Frontal cortex (tissue), 4 donors: ENCODE results near the gene FRMPD1. TPM values are rescaled to one million over a fixed set of nuclear protein-coding genes. Genes with fewer than 3 reads are reported as not detected.
A peak's percentile ranks its signal among the peaks of the same experiment; 100 is the strongest.

Experiments
- DNase-seq, 2 donors: peaks; one replicate each; pipeline ENCODE4 v3.0.0; 2012; ENCODE audit warnings: low spot score in 2 of 2
- FAIRE-seq: peaks from 2 replicates; lab custom pipeline; 2012; peaks lifted over from hg19 to GRCh38; lab: Jason Lieb, UNC
- total RNA-seq: library from RNA; depleted of rRNA; stranded (reverse); fragments of >200 nt; gene quantifications from one replicate; pipeline ENCODE4 v1.2.3, GENCODE V29; 2014
- donor health status: control.
- donor health status: control.
- donor health status: control.

FRMPD1 gene
- total RNA-seq, 1 donor from 2014 or later: 0.41 TPM

DNA sequence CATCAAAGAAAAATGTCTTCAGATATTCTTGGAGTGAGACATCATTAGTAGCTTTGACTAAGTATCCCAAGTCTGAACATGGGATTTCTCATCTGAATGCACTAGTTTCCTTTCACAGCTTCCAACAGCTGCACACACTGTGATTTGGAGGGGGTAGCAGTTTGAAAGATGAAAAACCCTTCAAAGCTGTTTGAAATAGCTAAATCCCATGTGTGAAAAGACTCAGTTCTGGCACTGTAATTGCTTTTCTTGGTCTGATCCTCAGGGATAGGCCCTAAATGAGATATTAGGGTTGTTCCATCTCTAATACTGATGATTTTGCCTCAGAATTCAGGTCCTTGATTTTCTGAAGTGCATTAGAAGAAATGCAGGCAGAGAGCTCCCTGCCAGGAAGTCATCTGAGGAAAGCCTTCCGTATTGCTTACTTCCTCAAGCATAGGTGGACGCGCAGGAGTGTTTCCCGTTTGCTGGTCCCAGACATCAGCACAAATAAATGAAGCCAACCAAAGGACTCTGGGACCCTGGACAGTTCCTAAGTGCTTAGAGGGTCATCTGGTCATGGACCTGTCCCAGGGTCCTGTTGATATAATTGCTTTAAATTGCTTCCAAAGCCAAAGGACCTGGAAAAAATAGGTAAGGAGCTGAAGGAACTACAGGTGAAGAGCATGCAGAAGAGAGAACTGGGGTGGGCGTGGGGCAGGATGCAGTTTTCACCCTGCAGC is 25.6 kb upstream of the FRMPD1 start:
- FAIRE-seq: no peak
- no peak for DNase-seq

GRCh38 chr9:37625758-37626147 is 25.0 kb upstream of the FRMPD1 start:
- FAIRE-seq (no peak), DNase-seq (no peak)

- no peak for FAIRE-seq
- no peak for DNase-seq
These were observed 24.0 kb upstream of the FRMPD1 start for GRCh38 chr9:37626708-37627292.

GRCh38 chr9:37632479-37632878 is 18.3 kb upstream of the FRMPD1 start:
- FAIRE-seq: no peak
- DNase-seq: no peak

DNA sequence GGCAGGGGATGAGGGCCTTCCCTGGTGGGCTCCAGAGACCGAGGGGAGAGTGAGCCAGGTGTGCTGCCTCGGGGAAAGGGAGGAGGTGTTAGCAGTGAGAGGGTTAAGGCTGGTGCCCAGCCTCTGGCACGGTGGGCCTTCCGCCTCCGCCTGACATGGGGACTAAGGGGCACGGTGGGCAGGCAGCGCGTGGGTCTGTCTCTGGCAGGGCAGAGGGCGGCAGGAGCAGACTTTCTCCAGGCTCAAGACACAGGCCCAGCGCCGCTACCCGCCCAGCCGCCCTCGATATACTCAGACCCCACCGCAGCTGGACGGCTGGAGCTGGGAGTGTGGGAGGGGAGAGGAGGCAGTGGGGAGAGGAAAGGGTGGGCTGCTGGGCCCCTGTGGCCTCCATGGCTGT is 14.9 kb upstream of the FRMPD1 start:
- DNase-seq: no peak
- no peak for FAIRE-seq

DNA sequence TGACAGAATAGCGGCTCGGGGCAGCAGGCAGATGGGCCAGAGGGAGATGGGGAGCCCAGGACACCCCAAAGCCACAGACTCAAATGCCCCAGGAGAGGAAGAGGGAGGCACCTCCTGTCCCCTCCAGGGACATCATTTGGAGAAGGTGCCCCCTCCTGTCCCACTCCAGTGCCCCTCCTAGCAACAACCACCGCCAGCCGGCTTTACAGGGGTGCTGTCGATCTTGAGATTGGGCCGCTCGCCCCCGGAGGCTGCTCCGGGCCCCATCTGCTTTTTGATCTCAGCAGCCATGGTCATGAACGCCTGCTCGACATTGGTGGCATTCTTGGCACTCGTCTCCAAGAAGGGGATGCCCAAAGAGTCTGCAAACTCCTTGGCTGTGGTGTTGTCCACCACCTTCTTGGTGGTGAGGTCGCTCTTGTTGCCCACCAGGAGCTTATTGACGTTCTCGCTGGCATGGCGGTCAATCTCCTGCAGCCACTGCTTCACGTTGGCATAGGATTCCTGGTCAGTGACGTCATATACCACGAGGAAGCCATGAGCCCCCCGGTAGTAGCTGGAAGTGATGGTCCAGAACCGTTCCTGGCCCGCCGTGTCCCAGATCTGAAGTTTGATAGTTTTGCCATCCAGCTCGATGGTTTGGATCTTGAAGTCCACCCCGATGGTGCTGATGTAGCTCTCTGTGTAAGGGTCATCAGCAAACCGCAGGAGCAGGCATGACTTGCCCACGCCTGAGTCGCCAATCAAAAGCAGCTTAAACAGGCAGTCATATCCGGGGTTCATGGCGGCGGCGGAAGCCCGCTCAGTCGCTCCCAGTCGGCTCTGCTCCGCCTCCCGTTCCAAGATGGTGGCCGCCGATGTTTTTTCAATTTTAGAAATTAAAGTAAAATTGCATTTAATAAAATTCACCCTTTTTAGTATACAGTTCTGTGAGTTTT is 14.0 kb upstream of the FRMPD1 start:
- DNase-seq (no peak), FAIRE-seq (no peak)

DNA sequence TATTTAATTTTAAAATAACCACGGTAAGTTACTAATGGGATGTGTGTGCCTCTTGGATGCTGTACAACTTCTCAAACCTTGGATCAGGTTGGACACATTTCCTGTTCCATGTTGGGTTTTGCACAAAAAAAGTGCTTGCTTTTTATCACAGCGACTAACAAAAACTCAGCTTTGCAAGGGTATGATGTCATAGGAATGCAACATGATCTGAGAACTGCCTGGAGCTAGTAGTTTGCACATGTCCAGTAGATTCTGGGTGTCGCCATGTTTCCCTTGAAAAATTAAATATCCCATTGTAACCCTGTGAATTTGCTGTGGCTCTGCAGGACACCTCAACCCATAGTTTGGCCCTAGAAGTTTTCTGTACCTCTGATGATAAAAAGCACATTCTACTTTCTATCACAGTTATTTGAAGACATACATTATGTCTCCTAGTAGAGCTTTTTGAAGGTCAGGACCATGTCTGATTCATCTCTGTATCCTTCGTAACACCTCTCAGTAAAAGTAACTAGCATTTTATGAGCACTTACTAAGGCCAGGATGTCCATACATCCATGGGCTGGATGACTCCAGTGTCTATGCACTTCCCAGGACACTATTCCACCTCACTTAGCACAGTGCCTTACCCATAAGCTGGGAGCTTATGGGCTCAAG is 11.5 kb upstream of the FRMPD1 start:
- FAIRE-seq: no peak
- DNase-seq: no peak

GRCh38 chr9:37639841-37640240 is 10.9 kb upstream of the FRMPD1 start:
- DNase-seq: no peak
- FAIRE-seq: no peak

GRCh38 chr9:37640246-37640645 is 10.5 kb upstream of the FRMPD1 start:
- no peak for DNase-seq
- FAIRE-seq: no peak

DNA sequence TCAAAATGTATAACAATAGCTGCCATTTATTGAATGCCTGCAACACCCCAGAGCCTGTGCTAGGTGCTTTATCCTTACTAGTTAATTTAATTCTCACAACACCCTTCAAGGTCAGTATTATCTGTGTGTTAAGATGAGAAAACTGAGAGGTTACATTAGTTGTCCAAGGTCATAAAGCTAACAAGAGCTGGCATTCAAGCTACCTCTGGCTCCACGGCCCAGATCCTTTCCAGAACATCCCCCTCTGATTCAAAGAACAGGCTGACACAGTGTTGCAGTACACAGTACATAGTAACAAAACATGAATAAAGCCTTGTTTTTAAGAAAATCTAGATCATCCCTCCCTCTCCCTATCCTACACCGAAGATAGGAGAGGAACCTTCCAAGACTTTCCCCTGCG is 9.4 kb upstream of the FRMPD1 start:
- DNase-seq: no peak
- no peak for FAIRE-seq

DNA sequence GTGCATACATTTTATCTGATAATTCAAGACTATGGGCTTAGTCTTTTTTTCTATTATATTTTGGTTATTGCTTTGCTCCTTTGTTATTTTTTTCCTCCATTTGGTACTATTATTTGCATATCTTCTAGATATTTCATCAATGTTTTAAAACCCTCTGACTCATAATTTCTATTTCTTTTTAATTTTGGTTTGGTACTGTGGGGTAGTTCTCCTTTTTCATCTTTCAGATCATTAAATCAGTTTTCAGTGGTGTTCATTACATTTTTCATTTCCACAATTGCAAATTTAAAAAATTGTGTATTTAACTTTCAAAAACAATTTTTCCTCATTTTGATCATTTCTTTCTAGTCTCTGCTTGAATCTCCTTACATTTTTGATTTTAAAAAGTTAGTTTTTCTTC is 7.5 kb upstream of the FRMPD1 start:
- DNase-seq (no peak), FAIRE-seq (peak; percentile 21)

- FAIRE-seq: no peak
- no peak for DNase-seq
These were observed 4.7 kb upstream of the FRMPD1 start for GRCh38 chr9:37645903-37646506.

DNA sequence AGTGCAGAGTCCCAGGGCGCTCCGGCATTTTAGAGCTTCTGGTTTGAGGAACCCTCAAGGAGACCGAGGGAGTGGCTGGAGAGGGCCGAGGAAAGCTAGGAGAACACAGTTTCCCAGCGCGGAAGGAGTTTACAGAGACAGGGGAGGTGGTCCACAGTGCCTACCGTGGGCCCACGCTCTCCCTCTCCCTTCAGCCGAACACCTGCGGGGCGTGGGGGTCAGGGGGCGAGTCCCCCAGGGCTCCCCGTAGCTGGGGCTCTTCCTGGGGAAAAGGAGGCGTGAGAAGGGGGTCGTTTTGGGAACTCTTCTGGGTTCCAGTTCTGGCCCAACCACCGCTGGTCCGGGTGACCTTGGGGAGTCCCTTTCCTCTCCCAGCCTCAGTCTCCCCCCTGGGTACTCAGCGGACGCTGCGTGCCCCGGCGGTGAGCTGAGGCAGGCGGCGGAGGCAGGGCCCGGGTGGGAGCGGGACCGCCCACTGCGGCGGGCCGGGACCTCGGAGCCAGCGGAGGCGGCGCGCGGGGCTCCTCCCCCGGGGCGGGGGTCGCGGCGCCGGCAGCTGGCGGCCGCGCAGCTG is 368 bp upstream of the FRMPD1 start:
- FAIRE-seq: no peak
- no peak for DNase-seq

DNA sequence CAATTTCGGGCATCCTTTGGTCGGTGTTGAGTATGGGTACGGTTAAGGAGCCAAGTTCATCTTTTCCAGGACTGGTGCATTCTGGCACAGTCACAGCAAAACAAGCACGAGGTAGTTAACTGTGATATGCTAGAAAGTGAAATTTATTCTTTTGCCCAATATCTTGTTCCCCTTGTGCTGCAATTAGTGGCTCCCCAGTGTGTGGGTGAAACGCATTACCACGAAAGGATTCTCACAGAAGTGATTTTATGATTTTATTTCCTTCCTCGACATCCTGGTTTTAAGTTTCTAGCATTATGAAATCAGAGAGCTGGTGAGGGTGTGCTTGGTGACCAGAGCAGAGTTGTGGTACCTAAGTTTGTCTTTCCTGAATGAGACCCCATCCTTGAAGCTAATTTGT is 1.5 kb downstream of the FRMPD1 start:
- FAIRE-seq: no peak

DNA sequence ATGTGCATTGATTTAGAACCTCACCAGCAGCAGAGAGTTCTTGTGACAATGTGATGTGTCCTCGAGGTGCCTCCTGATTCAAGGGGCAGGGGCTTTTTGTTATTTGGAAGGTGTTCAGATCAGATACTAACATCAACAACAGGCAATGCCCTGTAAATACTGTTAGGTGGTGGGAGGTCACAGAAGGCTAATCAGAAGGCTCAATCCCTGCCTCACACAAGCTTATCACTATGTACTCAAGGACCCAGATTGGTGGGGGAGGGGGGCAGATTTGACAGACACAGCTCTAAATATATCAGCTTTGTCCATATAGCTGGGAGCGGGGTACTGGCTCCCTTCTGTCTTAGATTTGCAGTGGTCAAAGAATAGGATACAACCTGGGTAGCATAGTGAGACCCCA is 2.6 kb downstream of the FRMPD1 start:
- DNase-seq: no peak
- no peak for FAIRE-seq

More for the DNA sequence above, 1.5 kb downstream of the FRMPD1 start:
- DNase-seq: no peak

DNA sequence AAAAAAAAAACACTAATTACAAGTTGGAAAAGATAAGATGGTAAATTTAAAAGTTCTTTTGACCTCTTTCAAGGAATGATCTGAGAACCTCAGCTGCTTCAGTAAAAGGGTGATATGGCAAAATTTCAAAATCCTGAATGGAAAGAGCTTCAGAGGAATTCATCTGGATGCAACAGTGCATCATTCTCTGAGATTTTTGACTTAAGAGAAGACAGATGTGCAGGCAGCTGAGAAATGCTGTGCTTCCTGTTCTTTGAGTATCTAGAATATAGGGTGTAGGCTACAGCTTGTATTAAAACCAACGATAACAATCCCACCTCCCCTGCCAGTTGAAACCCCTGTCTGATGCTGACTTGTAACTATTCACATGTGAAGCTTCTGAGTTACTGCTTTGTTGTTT is 6.2 kb downstream of the FRMPD1 start:
- FAIRE-seq (no peak), DNase-seq (no peak)

DNA sequence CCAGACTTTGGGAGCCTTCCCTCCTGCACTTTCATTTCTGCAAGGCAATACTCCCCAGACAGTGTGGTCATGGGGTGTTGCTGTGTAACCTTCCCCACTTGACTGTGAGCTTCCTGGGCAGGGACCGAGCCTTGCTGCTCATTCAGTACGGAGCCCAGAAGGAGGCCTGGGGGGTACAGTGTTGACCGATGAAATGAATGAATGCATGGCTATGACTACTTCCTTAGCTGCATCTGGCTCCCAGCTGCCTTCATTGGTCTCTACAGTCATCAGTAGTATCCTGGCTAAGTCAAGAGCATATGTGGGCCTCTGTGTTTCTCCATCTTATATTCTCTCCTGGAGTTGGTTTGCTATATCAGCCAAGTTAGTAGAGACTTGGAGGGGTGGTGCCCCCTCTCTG is 9.9 kb downstream of the FRMPD1 start:
- no peak for DNase-seq
- no peak for FAIRE-seq

- FAIRE-seq (no peak), DNase-seq (no peak)
These were observed 13.2 kb downstream of the FRMPD1 start for GRCh38 chr9:37663926-37664325.

DNA sequence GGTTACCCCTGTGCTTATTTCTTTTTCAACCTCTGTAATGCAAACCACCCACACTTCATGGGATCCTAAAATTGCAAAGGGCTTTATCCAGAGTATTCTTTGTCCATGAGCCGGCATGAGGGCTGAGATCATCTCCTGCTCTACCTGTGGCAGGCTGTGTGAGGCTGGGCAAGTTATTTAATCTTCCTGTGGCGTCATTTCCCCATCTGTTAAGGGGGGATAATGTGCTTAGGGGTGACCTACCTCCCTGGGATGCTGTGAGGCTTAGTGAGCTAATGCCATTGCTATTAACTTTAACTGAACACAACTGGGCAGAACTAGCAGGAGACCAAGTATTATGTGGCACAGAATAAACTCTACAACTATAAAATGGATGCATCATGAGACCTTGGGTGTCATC is 17.0 kb downstream of the FRMPD1 start:
- DNase-seq (no peak), FAIRE-seq (no peak)
